ENCODE measurements around the gene PRDM1. TPM values are rescaled to one million over a fixed set of nuclear protein-coding genes. Genes with fewer than 3 reads are reported as not detected.
"Not testable (repeated sequence)": the region's sequence is repeated elsewhere in the genome, so short reads cannot be mapped to it uniquely, and the experiment has no call there.

The PRDM1 gene
- total RNA-seq, 1 donor from 2014 or later, result 0.15 TPM

GRCh38 chr6:106145144-106145543 is 59.0 kb downstream of the PRDM1 start:
- H3K27ac Mint-ChIP-seq (ENCODE audit: unreplicated experiment), result no peak overlapping the region

GRCh38 chr6:106145741-106146227 is 59.6 kb downstream of the PRDM1 start:
- Mint-ChIP-seq H3K9me3 (ENCODE audit: low read depth) (no peaks in the 10 kb centered on the region), H3K4me1 (ENCODE audit: low read depth) (no peaks in the 10 kb centered on the region), H3K27ac (ENCODE audit: unreplicated experiment) (no peak overlapping the region), H3K4me3 (ENCODE audit: unreplicated experiment) (no peak overlapping the region), H3K36me3 (ENCODE audit: low read depth) (no peaks in the 10 kb centered on the region), H3K27me3 (ENCODE audit: low read depth) (no peaks in the 10 kb centered on the region)
- no peak for DNase-seq (ENCODE audit: low spot score)
- TF ChIP-seq CTCF (IDR thresholded peaks at IDR 0.05), result no peak

More at GRCh38 chr6:106145144-106145543, 59.0 kb downstream of the PRDM1 start:
- Mint-ChIP-seq H3K4me1 (ENCODE audit: low read depth) (no peaks in the 10 kb centered on the region), H3K36me3 (ENCODE audit: low read depth) (no peaks in the 10 kb centered on the region), H3K9me3 (ENCODE audit: low read depth) (no peaks in the 10 kb centered on the region), H3K4me3 (ENCODE audit: unreplicated experiment) (no peak overlapping the region), H3K27me3 (ENCODE audit: low read depth) (no peaks in the 10 kb centered on the region)
- TF ChIP-seq CTCF (IDR thresholded peaks at IDR 0.05), result no peak
- no peak for DNase-seq (ENCODE audit: low spot score)

GRCh38 chr6:106146852-106147351 is 60.8 kb downstream of the PRDM1 start:
- Mint-ChIP-seq H3K4me1 (ENCODE audit: low read depth) (no peaks in the 10 kb centered on the region), H3K9me3 (ENCODE audit: low read depth) (no peaks in the 10 kb centered on the region), H3K27me3 (ENCODE audit: low read depth) (no peaks in the 10 kb centered on the region), H3K4me3 (ENCODE audit: unreplicated experiment) (no peak overlapping the region), H3K36me3 (ENCODE audit: low read depth) (no peaks in the 10 kb centered on the region), H3K27ac (ENCODE audit: unreplicated experiment) (no peak overlapping the region)
- no peak for TF ChIP-seq CTCF (IDR thresholded peaks at IDR 0.05)
- DNase-seq (ENCODE audit: low spot score), result no peak

- TF ChIP-seq CTCF (IDR thresholded peaks at IDR 0.05), result no peak
- Mint-ChIP-seq H3K4me3 (ENCODE audit: unreplicated experiment) (no peak overlapping the region), H3K4me1 (ENCODE audit: low read depth) (no peaks in the 10 kb centered on the region), H3K36me3 (ENCODE audit: low read depth) (peaks cover 2% of the 10 kb centered on the region), H3K27ac (ENCODE audit: unreplicated experiment) (no peak overlapping the region), H3K9me3 (ENCODE audit: low read depth) (no peaks in the 10 kb centered on the region), H3K27me3 (ENCODE audit: low read depth) (no peaks in the 10 kb centered on the region)
- no peak for DNase-seq (ENCODE audit: low spot score)
Observed at GRCh38 chr6:106147476-106147875, 61.3 kb downstream of the PRDM1 start.

GRCh38 chr6:106149472-106150069 is 63.4 kb downstream of the PRDM1 start:
- TF ChIP-seq CTCF (IDR thresholded peaks at IDR 0.05), result no peak
- H3K36me3 Mint-ChIP-seq (ENCODE audit: low read depth), result peaks cover 2% of the 10 kb centered on the region
- H3K4me3 Mint-ChIP-seq (ENCODE audit: unreplicated experiment), result no peak overlapping the region
- H3K27ac Mint-ChIP-seq (ENCODE audit: unreplicated experiment), result no peak overlapping the region
- H3K4me1 Mint-ChIP-seq (ENCODE audit: low read depth), result no peaks in the 10 kb centered on the region
- no peak for DNase-seq (ENCODE audit: low spot score)
- no peaks in the 10 kb centered on the region for H3K9me3 Mint-ChIP-seq (ENCODE audit: low read depth)
- H3K27me3 Mint-ChIP-seq (ENCODE audit: low read depth), result no peaks in the 10 kb centered on the region

- H3K9me3 Mint-ChIP-seq (ENCODE audit: low read depth); H3K4me3 Mint-ChIP-seq (ENCODE audit: unreplicated experiment); DNase-seq (ENCODE audit: low spot score); H3K27me3 Mint-ChIP-seq (ENCODE audit: low read depth); H3K27ac Mint-ChIP-seq (ENCODE audit: unreplicated experiment); H3K4me1 Mint-ChIP-seq (ENCODE audit: low read depth); H3K36me3 Mint-ChIP-seq (ENCODE audit: low read depth): not testable (repeated sequence)
Observed at GRCh38 chr6:106152476-106152875, 66.3 kb downstream of the PRDM1 start.

Measured in chondrocyte (in vitro differentiated cells).